ENCODE measurements around the gene NCOR1. TPM values are rescaled to one million over a fixed set of nuclear protein-coding genes. Genes with fewer than 3 reads are reported as not detected.

The NCOR1 gene
- total RNA-seq, 1 donor from 2014 or later = 62.5 TPM

GRCh38 chr17:16001226-16001897 is 214.0 kb downstream of the NCOR1 start:
- no peak for DNase-seq
- intact Hi-C loops (cut with micrococcal nuclease) = no loop called here
- ATAC-seq = no peak

GRCh38 chr17:15999974-16000827 is 215.1 kb downstream of the NCOR1 start:
- no peak for ATAC-seq
- intact Hi-C loops (cut with micrococcal nuclease) = loop anchor here (5.0 kb wide), 1 partner anchor 173 kb away; no protein-coding TSS in a partner anchor
- DNase-seq = no peak

- peak; percentile 99 for DNase-seq
- peak; percentile 97 for ATAC-seq
- intact Hi-C loops (cut with micrococcal nuclease) = loop anchor here (5.0 kb wide), 1 partner anchor 172 kb away; no protein-coding TSS in a partner anchor
These were observed 216.0 kb downstream of the NCOR1 start, which contains the start of the genes TTC19 and ZSWIM7 for GRCh38 chr17:15999141-15999973. TTC19 (plus strand) TSS chr17:15999824; CDS start chr17:15999849, 25 bp downstream. ZSWIM7 (minus strand) TSS chr17:15999704; CDS start chr17:15999594, 110 bp downstream.

- ATAC-seq (no peak), DNase-seq (no peak)
- intact Hi-C loops (cut with micrococcal nuclease) = loop anchor here (5.0 kb wide), 1 partner anchor 171 kb away; no protein-coding TSS in a partner anchor
These were observed 217.2 kb downstream of the NCOR1 start for GRCh38 chr17:15998031-15998562.

- intact Hi-C loops (cut with micrococcal nuclease) = loop anchor here (5.0 kb wide), 1 partner anchor 169 kb away; no protein-coding TSS in a partner anchor
- ATAC-seq = no peak
- DNase-seq = no peak
These were observed 219.0 kb downstream of the NCOR1 start for GRCh38 chr17:15996322-15996721.

GRCh38 chr17:15981646-15982580 is 233.4 kb downstream of the NCOR1 start:
- DNase-seq = no peak
- no peak for ATAC-seq
- intact Hi-C loops (cut with micrococcal nuclease) = no loop called here

GRCh38 chr17:15981208-15981607 is 234.1 kb downstream of the NCOR1 start:
- no peak for ATAC-seq
- intact Hi-C loops (cut with micrococcal nuclease) = no loop called here
- DNase-seq = no peak

Other genes with a start within 250 kb of the NCOR1 start
- gene ZSWIM7, start 215.8 kb downstream of the NCOR1 start, total RNA-seq = 19.5 TPM
- gene TTC19, start 215.7 kb downstream of the NCOR1 start, total RNA-seq = 25.1 TPM
- 6.3 TPM for gene PIGL, start 1.7 kb upstream of the NCOR1 start, total RNA-seq
- gene CENPV, start 137.9 kb upstream of the NCOR1 start, total RNA-seq = 14.2 TPM
- 1,672 TPM for gene UBB, start 165.6 kb upstream of the NCOR1 start, total RNA-seq
- gene TRPV2, start 200.0 kb upstream of the NCOR1 start, total RNA-seq = 8.1 TPM

Data from left ventricle myocardium superior (tissue), 1 donor.